Activated naive CD8-positive, alpha-beta T cell treated with anti-CD3 and anti-CD28 coated beads, Interleukin-2, amount 10 ng/mL, durations not matched to agents 7 days and 5 days (primary cell): ENCODE data around the gene HRAS. TPM values are rescaled to one million over a fixed set of nuclear protein-coding genes. Genes with fewer than 3 reads are reported as not detected.

Experiments used
- ATAC-seq: fragments of 150-1000 bp; cut with Tn5 transposase; one replicate; pipeline ENCODE4 v1.10.0; 2021; ENCODE audit warnings: low read depth, moderate library complexity
- POLR2A ChIA-PET: fragments of 350-600 bp; sonication (Branson Sonifier 250); formaldehyde crosslinking; loops from one replicate; lab custom pipeline; 2021; ENCODE audit warnings: antibody characterized with exemption; lab: Charles Lee
- DNase-seq: peaks from one replicate; pipeline ENCODE4 v3.0.0; 2021
- H3K27ac Mint-ChIP-seq: one replicate; pipeline ENCODE4 v1.8.0; 2022; ENCODE audit warnings: mild to moderate bottlenecking, mixed read lengths
- H3K27me3 Mint-ChIP-seq: one replicate; pipeline ENCODE4 v1.8.0; 2022; ENCODE audit warnings: mild to moderate bottlenecking, moderate library complexity, mixed read lengths
- H3K36me3 Mint-ChIP-seq: one replicate; pipeline ENCODE4 v1.8.0; 2021; ENCODE audit warnings: mild to moderate bottlenecking, mixed read lengths
- H3K4me1 Mint-ChIP-seq: one replicate; pipeline ENCODE4 v1.8.0; 2021; ENCODE audit warnings: mixed read lengths
- H3K4me3 Mint-ChIP-seq: one replicate; pipeline ENCODE4 v1.8.0; 2022; ENCODE audit warnings: mild to moderate bottlenecking, moderate library complexity, mixed read lengths
- H3K9me3 Mint-ChIP-seq: one replicate; pipeline ENCODE4 v1.8.0; 2021; ENCODE audit warnings: mixed read lengths
- total RNA-seq, 2 experiments: library from RNA; stranded (reverse); gene quantifications; one replicate each; pipeline ENCODE4 v1.2.3, GENCODE V29; 2021

Gene HRAS
- total RNA-seq, 2 experiments from 2014 or later = 47.6 to 49.9 TPM

GRCh38 chr11:544817-545166 lies 9.4 kb upstream of the HRAS start:
- Mint-ChIP-seq H3K27me3 (no peaks in the 10 kb centered on the region), H3K27ac (no peak overlapping the region), H3K9me3 (no peaks in the 10 kb centered on the region), H3K4me1 (no peaks in the 10 kb centered on the region), H3K4me3 (no peak overlapping the region), H3K36me3 (no peaks in the 10 kb centered on the region)
- POLR2A ChIA-PET = no interaction called here
- ATAC-seq (no peak), DNase-seq (no peak)

DNA sequence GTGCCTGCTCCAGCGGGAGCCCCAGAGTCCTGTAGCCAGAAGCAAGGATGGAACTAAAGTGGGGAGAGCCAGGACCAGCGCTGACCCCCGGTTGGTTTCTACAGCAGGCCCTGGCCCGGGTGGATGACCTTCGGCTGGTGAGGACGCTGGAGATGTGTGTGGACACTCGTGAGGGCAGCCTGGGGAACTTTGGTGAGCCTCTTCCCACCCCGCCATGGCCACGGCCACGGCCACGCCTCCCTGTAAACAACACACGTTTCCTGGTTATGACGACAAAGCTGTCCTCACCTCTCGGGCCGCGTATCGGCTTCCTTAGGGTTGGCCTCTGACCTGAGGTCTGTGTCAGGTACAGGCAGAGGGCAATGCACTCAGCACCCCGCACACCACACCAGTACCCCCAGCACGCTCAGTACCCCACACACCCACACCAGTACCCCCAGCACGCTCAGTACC lies 6.1 kb upstream of the HRAS start:
- DNase-seq (no peak), ATAC-seq (no peak)
- Mint-ChIP-seq H3K36me3 (no peaks in the 10 kb centered on the region), H3K27ac (no peak overlapping the region), H3K9me3 (no peaks in the 10 kb centered on the region), H3K27me3 (no peaks in the 10 kb centered on the region), H3K4me1 (peaks cover 3% of the 10 kb centered on the region), H3K4me3 (no peak overlapping the region)
- POLR2A ChIA-PET = no interaction called here

DNA sequence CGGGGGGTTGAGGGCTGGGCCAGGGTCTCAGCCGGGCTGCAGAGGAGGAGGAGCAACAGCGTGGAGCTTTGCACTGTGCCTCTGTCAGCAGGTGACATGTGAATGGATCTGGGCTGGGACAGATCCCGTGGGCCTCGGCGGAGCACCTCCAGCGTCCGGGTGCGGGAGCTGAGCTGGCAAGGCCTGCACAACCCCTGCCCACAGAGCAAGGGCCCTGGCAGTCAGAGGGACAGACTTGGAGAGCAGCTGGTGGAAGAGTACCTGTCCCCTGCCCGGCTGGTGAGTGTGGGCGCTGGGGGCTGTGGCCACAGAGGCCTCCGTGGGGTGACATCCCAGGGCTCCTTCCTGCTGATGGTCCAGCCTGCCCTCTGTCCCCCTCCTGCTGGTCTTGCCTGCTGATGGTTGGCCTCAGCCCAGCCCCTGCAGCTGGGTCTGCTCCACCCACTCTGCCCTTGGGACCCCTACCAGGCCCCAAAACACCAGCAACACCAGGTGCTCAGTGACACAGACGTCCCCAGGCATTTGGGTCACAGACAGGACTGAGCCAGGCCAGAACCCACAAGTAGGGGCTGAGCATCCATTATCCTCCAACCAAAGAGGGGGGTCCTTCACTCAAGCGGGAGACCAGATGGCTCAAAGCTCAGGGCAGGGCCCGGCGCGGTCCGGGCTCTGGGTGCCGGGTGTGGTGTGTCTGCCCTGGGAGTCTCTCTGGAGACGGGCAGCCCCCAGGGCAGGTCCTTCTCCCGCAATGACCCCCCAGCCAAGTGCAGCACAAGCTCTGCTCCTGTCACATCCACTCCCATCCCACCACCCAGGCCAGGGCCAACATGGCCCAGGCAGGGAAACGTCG lies 5.4 kb upstream of the HRAS start:
- no peak overlapping the region for H3K4me3 Mint-ChIP-seq
- peaks cover 7% of the 10 kb centered on the region for H3K4me1 Mint-ChIP-seq
- H3K9me3 Mint-ChIP-seq = no peaks in the 10 kb centered on the region
- POLR2A ChIA-PET = no interaction called here
- H3K27ac Mint-ChIP-seq = no peak overlapping the region
- ATAC-seq (no peak), DNase-seq (no peak)
- no peaks in the 10 kb centered on the region for H3K36me3 Mint-ChIP-seq
- no peaks in the 10 kb centered on the region for H3K27me3 Mint-ChIP-seq

DNA sequence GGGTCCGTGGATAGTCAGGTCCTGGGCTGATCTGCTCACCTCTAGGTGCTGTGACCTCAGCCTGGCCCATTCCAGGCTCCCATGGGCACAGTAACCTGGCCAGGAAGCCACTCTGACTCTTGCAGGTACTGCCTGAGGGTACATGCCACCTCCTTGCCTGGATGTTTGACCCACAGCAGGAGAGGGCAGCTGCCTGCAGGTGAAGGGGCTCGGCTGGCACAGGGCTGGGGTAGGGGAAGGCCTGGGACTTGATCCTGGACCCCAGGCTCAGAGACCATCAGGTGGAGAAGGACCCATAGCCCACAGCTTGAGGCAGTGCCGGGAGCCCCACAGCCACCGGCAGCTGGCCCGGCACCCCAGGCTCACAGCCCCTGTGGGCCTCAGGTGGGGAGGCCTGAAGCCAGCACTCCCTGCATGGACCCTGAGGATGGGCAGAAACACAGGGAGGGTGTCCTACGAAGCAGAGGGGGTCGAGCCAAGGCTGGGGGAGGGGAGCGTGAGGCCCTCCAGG lies 4.7 kb upstream of the HRAS start:
- ATAC-seq (no peak), DNase-seq (no peak)
- Mint-ChIP-seq H3K4me1 (peaks cover 7% of the 10 kb centered on the region), H3K9me3 (no peaks in the 10 kb centered on the region), H3K27ac (no peak overlapping the region), H3K36me3 (no peaks in the 10 kb centered on the region), H3K27me3 (no peaks in the 10 kb centered on the region), H3K4me3 (no peak overlapping the region)
- POLR2A ChIA-PET = no interaction called here

DNA sequence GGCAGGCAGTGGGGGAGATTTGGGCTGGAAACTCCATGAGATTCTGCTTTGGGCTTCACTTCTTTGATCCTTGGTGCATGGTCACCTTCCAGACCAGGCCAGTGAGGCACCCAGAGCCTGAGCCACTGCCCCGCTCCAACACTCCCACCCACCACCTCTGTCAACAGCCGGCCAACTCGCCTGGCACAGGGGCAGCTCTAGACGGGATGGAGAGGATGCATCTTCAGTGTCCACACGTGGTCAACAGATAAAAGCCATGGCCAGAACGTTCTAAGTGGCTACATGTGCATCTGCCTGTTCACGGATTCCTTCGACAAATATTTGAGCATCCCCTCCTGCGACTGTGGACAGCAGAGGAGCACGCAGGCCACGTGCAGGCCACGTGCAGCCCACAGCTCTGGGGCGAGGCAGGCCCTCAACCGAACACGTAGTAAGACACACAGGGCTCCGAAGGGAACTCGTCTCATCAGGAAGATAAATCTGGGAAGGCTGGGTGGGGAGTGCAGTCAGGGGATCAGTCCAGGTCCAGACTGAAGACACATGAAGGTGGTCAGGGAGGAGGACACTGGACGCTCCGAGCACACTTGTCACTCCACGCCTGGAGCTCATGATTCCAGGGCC lies 3.2 kb upstream of the HRAS start:
- DNase-seq = no peak
- Mint-ChIP-seq H3K4me3 (no peak overlapping the region), H3K4me1 (peaks cover 7% of the 10 kb centered on the region), H3K36me3 (no peaks in the 10 kb centered on the region), H3K9me3 (no peaks in the 10 kb centered on the region), H3K27me3 (no peaks in the 10 kb centered on the region), H3K27ac (no peak overlapping the region)
- POLR2A ChIA-PET = interaction anchor here (0.7 kb wide), 1 partner anchor 37 kb away, joined by 3 read pairs; no protein-coding TSS in a partner anchor
- ATAC-seq = no peak

- Mint-ChIP-seq H3K4me1 (peaks cover 7% of the 10 kb centered on the region), H3K4me3 (peak overlapping the region; percentile 68), H3K9me3 (no peaks in the 10 kb centered on the region), H3K27me3 (no peaks in the 10 kb centered on the region), H3K36me3 (no peaks in the 10 kb centered on the region), H3K27ac (peak overlapping the region; percentile 54)
- no peak for ATAC-seq
- POLR2A ChIA-PET = interaction anchor here (0.6 to 3.3 kb wide), 5 partner anchors 17 to 282 kb away, joined by 3 to 14 read pairs (median 3); no protein-coding TSS in a partner anchor
- DNase-seq = peak; percentile 33
These were observed 2.5 kb upstream of the HRAS start for GRCh38 chr11:537622-538430.

DNA sequence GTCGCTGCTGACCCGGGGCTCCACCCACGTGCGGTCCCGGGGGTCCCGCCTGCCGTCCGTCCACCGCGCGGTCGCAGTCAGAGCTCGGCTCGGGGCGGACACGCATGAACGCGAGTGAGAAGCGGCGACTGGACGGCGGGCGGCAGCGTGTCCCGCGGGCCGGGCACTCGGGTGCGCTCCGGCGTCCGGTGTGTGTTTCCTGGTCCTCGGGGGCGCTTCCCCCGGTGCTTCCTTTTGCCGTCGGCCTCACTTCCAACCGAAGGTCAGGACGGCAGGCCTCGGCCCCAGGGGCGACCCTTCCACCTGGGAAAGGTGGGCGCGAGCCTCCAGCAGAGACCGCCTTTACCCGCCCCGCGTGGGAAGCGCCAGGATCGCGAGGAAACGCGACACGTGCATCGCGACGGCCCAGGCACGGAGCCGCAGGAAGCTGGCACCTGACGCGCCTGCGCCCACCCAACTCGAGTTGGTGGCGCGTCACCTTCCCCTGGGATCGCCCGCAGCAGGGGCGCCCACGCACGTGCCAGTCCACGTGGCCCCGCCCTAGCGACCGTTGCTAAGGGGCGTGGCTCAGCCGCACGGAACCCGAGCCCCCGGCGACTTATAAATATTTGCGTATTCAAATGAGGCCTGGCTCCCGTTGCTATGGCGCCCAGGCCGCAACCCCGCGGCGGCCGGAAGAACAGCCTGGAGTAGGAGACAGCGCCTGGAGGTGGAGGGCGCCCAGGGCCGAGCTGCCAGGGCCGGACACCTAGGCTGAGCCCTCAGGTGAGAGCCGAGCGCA lies 1.7 kb upstream of the HRAS start, which contains the start of gene LRRC56:
Gene LRRC56, plus strand, starts transcription at position 687 of the 781 bp plus-strand sequence. CDS start 3,158 bp downstream, outside the sequence.
- no peaks in the 10 kb centered on the region for H3K27me3 Mint-ChIP-seq
- peaks cover 2% of the 10 kb centered on the region for H3K36me3 Mint-ChIP-seq
- H3K9me3 Mint-ChIP-seq = no peaks in the 10 kb centered on the region
- H3K4me3 Mint-ChIP-seq = peak within 1 kb of the TSS; percentile 89
- DNase-seq (peak; percentile 90), ATAC-seq (peak; percentile 35)
- POLR2A ChIA-PET = interaction anchor here (0.6 to 3.3 kb wide), 9 partner anchors 18 to 282 kb away, joined by 3 to 14 read pairs (median 3); partner anchors contain the start of genes RNH1, RPLP2 and SIGIRR
- H3K4me1 Mint-ChIP-seq = peaks cover 7% of the 10 kb centered on the region
- H3K27ac Mint-ChIP-seq = peak within 1 kb of the TSS; percentile 92

DNA sequence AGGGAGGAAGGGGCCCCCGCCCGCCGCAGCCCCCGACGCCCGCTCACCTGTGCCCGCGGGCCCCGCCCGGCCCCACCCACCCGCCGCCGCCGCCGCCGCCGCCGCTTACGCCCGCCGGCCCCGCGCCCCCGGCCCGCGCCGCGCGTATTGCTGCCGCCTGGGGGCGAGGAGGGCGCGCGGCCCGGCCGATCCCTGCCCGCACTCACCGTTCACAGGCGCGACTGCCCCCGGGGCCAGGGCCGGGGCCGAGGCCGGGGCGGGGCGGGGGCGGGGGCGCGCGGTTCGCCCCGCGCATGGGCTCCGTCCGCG lies 212 bp downstream of the HRAS start:
- H3K36me3 Mint-ChIP-seq = peaks cover 2% of the 10 kb centered on the region
- H3K4me3 Mint-ChIP-seq = no peak overlapping the region
- ATAC-seq (peak; percentile 14), DNase-seq (no peak)
- peaks cover 7% of the 10 kb centered on the region for H3K4me1 Mint-ChIP-seq
- POLR2A ChIA-PET = interaction anchor here (0.7 to 3.3 kb wide), 14 partner anchors 16 to 223 kb away, joined by 3 to 14 read pairs (median 4); partner anchors contain the start of gene RNH1
- no peaks in the 10 kb centered on the region for H3K27me3 Mint-ChIP-seq
- no peak overlapping the region for H3K27ac Mint-ChIP-seq
- no peaks in the 10 kb centered on the region for H3K9me3 Mint-ChIP-seq

DNA sequence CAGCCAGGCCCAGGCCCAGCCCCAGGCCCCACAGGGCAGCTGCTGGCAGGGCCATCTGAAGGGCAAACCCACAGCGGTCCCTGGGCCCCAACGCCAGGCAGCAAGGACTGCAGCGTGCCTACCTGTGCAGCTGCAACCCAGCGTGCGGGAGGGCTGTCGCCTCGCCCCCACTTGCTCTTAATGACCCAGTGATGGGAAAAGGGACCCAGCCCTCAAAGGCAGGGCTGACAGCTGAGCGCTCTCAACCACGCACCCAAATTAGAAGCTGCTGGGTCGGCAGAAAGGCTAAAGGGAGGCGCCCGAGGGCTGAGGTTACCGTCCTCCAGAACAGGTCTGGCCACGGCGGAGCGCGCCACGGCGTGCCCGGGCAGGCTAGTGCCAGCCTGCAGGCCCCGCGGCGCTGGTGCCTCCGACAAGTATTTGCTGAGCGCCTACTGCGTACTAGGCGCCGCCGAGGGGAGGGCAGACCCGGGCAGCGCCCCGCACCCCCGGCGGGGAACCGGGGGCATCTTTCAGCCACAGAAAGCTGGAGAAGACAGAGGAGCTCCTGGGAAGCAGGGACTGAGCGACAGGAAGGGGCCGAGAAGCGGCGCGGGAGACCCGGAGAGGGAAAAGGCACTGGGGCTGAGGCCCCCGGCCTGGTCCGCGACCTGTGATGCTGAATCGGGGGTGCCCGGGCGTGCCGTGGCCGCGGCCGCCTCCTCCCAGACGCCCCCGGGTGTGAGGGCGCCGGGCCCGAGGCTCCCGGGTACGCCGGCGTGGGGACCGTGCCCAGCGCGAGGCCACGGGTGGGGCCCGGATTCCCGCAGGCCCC lies 773 bp downstream of the HRAS start:
- ATAC-seq = peak; percentile 1
- Mint-ChIP-seq H3K27ac (no peak overlapping the region), H3K9me3 (no peaks in the 10 kb centered on the region), H3K36me3 (peaks cover 2% of the 10 kb centered on the region), H3K27me3 (no peaks in the 10 kb centered on the region), H3K4me1 (peaks cover 7% of the 10 kb centered on the region), H3K4me3 (peak overlapping the region; percentile 78)
- POLR2A ChIA-PET = interaction anchor here (0.5 to 3.3 kb wide), 9 partner anchors 16 to 191 kb away, joined by 3 to 14 read pairs (median 5); partner anchors contain the start of gene RNH1
- peak; percentile 64 for DNase-seq

- H3K36me3 Mint-ChIP-seq = peaks cover 2% of the 10 kb centered on the region
- POLR2A ChIA-PET = interaction anchor here (0.5 to 1.6 kb wide), 2 partner anchors 22 to 86 kb away, joined by 3 to 4 read pairs; no protein-coding TSS in a partner anchor
- peaks cover 7% of the 10 kb centered on the region for H3K4me1 Mint-ChIP-seq
- H3K4me3 Mint-ChIP-seq = peak overlapping the region; percentile 16
- H3K27ac Mint-ChIP-seq = no peak overlapping the region
- ATAC-seq (no peak), DNase-seq (no peak)
- H3K9me3 Mint-ChIP-seq = no peaks in the 10 kb centered on the region
- H3K27me3 Mint-ChIP-seq = no peaks in the 10 kb centered on the region
These were observed 1.6 kb downstream of the HRAS start for GRCh38 chr11:533586-534395.

DNA sequence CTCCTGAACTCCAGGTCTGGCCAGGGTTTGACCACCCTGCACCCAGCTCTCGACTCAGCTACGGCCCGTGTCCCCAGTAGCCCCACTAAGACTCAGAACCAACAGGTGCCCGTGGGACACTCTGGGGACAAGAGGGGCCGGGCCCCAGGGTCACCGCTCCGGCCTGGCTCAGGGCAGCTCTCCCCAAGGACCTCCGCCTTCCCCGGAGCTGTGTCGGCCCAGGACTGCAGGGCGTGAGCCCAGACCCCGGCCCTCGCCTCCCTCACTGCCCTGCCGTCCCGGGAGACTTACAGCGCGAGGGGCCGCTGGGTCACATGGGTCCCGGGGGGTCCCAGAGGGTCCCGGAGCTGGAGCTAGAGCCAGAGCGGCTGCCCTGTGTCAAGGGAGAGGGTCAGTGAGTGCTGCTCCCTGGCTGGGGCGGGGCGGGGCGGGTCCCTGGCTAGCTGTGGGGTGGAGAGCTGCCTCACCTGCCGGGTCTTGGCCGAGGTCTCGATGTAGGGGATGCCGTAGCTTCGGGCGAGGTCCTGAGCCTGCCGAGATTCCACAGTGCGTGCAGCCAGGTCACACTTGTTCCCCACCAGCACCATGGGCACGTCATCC lies 2.3 kb downstream of the HRAS start:
- H3K4me1 Mint-ChIP-seq = peaks cover 7% of the 10 kb centered on the region
- H3K27ac Mint-ChIP-seq = no peak overlapping the region
- H3K9me3 Mint-ChIP-seq = no peaks in the 10 kb centered on the region
- no peak for DNase-seq
- peaks cover 2% of the 10 kb centered on the region for H3K36me3 Mint-ChIP-seq
- POLR2A ChIA-PET = no interaction called here
- no peaks in the 10 kb centered on the region for H3K27me3 Mint-ChIP-seq
- no peak overlapping the region for H3K4me3 Mint-ChIP-seq
- ATAC-seq = no peak
